Measurements from ENCODE around the gene RNF121. TPM values are rescaled to one million over a fixed set of nuclear protein-coding genes. Genes with fewer than 3 reads are reported as not detected.

The RNF121 gene
- total RNA-seq, 1 experiment from 2014 or later, result 56.9 TPM

DNA sequence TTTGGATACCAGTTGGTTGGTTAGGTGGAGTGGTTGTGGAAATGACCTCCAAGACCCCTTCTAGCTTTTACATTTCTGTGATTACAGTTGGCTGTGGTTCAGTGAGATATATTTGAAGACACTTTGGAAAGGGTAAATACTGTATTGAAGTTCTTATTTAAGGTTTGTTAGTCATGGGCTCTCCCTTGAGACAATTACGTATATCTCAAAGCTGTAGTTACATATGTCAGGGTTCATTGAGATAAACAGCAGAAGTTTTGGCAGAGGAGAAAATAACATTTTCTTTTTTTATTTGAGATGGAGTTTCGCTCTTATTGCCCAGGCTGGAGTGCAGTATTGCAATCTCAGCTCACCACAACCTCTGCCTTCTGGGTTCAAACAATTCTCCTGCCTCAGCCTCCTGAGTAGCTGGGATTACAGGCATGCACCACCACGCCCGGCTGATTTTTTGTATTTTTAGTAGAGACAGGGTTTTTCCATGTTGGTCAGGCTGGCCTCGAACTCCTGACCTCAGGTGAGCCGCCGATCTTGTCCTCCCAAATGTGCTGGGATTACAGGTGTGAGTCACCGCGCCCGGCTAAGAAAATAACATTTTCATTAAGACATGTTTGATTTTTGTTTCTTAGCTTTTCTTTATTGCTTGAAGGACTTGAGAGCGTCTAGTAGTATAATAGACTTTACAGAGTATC lies 1.9 kb downstream of the RNF121 start:
- H4K91ac ChIP-seq (ENCODE audit: insufficient read length, low read depth, low read length), result no peak overlapping the region
- no peak overlapping the region for H4K5ac ChIP-seq (ENCODE audit: insufficient read length, low read depth, low read length)
- no peak overlapping the region for H4K8ac ChIP-seq (replicated peaks; ENCODE audit: insufficient read length, low read depth, low read length)
- H3K27ac Mint-ChIP-seq, result no peak overlapping the region
- H4K20me1 ChIP-seq (ENCODE audit: control insufficient read depth, insufficient read depth, insufficient read length), result no peaks in the 10 kb centered on the region
- H3K4me1 Mint-ChIP-seq, result peaks cover 9 to 24% of the 10 kb centered on the region in 2 experiments
- H3K4ac ChIP-seq (ENCODE audit: low read depth, low read length), result no peak overlapping the region
- H3K27me3 ChIP-seq (ENCODE audit: insufficient read depth, low read length), result no peaks in the 10 kb centered on the region
- no peak overlapping the region for H2AK5ac ChIP-seq (ENCODE audit: insufficient read length, low read length)
- peaks cover 1 to 9% (median 7%) of the 10 kb centered on the region in 3 experiments; a peak in 5 of 7 replicates for H3K36me3 Mint-ChIP-seq (ENCODE audit: insufficient read depth in 1 of 3, low read depth in 3 of 3)
- no peak overlapping the region for H3K9ac ChIP-seq (ENCODE audit: extremely low read depth, insufficient read length, low read length)
- peak overlapping the region; percentile 97 to 99 for H3K4me3 Mint-ChIP-seq
- H2BK15ac ChIP-seq (ENCODE audit: low read depth, low read length), result no peak overlapping the region
- no peak overlapping the region for H3K27ac ChIP-seq (ENCODE audit: insufficient read length, low read depth, low read length)
- TF ChIP-seq, protein P1, sequence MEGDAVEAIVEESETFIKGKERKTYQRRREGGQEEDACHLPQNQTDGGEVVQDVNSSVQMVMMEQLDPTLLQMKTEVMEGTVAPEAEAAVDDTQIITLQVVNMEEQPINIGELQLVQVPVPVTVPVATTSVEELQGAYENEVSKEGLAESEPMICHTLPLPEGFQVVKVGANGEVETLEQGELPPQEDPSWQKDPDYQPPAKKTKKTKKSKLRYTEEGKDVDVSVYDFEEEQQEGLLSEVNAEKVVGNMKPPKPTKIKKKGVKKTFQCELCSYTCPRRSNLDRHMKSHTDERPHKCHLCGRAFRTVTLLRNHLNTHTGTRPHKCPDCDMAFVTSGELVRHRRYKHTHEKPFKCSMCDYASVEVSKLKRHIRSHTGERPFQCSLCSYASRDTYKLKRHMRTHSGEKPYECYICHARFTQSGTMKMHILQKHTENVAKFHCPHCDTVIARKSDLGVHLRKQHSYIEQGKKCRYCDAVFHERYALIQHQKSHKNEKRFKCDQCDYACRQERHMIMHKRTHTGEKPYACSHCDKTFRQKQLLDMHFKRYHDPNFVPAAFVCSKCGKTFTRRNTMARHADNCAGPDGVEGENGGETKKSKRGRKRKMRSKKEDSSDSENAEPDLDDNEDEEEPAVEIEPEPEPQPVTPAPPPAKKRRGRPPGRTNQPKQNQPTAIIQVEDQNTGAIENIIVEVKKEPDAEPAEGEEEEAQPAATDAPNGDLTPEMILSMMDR (conservative IDR thresholded peaks at IDR 0.05), result no peak
- H2BK20ac ChIP-seq (ENCODE audit: low read depth, low read length, poor library complexity, severe bottlenecking), result no peak overlapping the region
- no peaks in the 10 kb centered on the region for H3K9me3 ChIP-seq (ENCODE audit: control insufficient read depth, low read depth, low read length)
- H3K4me2 ChIP-seq (ENCODE audit: insufficient read depth, insufficient read length, low read length), result peak overlapping the region; percentile 82
- H3K23me2 ChIP-seq (ENCODE audit: insufficient read length, low read depth, low read length, poor library complexity, severe bottlenecking), result peaks cover 10% of the 10 kb centered on the region
- no peak overlapping the region for H3K23ac ChIP-seq (ENCODE audit: insufficient read length, low read depth, low read length)
- no peak overlapping the region for H3K56ac ChIP-seq (ENCODE audit: insufficient read length, low read depth, low read length)
- H3K9me3 Mint-ChIP-seq, result no peaks in the 10 kb centered on the region
- H3K4me1 ChIP-seq (ENCODE audit: insufficient read depth, low read length), result no peaks in the 10 kb centered on the region; the same call in 1 of the 2 replicates
- no peak overlapping the region for H2BK120ac ChIP-seq (ENCODE audit: low read depth, low read length, poor library complexity, severe bottlenecking)
- H2AFZ ChIP-seq (ENCODE audit: low read length), result no peak overlapping the region
- H2BK12ac ChIP-seq (ENCODE audit: insufficient read length, low read depth, low read length), result no peak overlapping the region
- H3K27me3 Mint-ChIP-seq (ENCODE audit: low read depth), result no peaks in the 10 kb centered on the region
- DNase-seq, result no peak
- no peak overlapping the region for H3K14ac ChIP-seq (ENCODE audit: insufficient read depth, low read length)
- peaks cover 35% of the 10 kb centered on the region for H3K79me2 ChIP-seq (ENCODE audit: insufficient read depth, low read length)
- H3K79me1 ChIP-seq (ENCODE audit: insufficient read depth, low read depth, low read length, poor library complexity, severe bottlenecking), result peaks cover 12% of the 10 kb centered on the region
- WGBS (ENCODE audit: extremely low coverage, insufficient read length, low lambda C conversion rate), result no CpG with 5 or more reads among the region's 11 CpGs
- no peak overlapping the region for H3T11ph ChIP-seq (ENCODE audit: low read length)
- H2BK5ac ChIP-seq (ENCODE audit: insufficient read length, low read length), result no peak overlapping the region
- no peak overlapping the region for H3K18ac ChIP-seq (ENCODE audit: insufficient read length, low read depth, low read length)

Data from H9 (cell line).